NB4 (cell line): ENCODE data around the gene RDH11.

ENCODE experiments used
- CTCF ChIP-seq: IDR thresholded peaks from one replicate; pipeline ENCODE4 v1.5.1; 2012; ENCODE audit warnings: low read depth, low read length
- MYC ChIP-seq: IDR thresholded peaks from 2 replicates; pipeline ENCODE4 v1.6.1; 2011; ENCODE audit warnings: low read depth, low read length
- POLR2A ChIP-seq: IDR thresholded peaks from 2 replicates; pipeline ENCODE4 v1.6.1; 2011; ENCODE audit warnings: mild to moderate bottlenecking; ENCODE audit not compliant: insufficient read length; ENCODE audit errors: extremely low read depth
- TF ChIP-seq, protein P1 (sequence below): IDR thresholded peaks from 2 replicates; pipeline ENCODE4 v1.6.1; 2011; ENCODE audit warnings: low read depth, low read length

DNA sequence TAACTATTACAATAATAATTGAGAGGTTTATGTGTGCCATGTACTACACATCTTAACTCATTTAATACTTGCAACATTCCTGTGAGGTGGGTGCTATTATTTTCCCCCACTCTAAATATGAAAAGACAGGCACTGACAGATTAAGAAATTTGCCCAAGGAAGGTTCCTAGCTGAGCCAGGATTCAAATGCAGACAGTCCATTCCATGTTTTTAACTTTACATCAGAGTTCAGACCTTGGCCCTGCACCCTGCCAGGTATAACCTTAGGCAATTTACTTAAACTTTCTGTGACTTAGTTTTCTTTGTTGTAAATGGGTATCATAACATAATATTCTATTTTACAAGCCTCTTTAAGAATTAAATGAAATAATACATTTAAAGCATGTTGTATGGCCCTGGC lies 32.7 kb upstream of the RDH11 start:
- TF ChIP-seq MYC, result no peak
- no peak for TF ChIP-seq CTCF
- TF ChIP-seq POLR2A, result no peak
- TF ChIP-seq, protein P1, sequence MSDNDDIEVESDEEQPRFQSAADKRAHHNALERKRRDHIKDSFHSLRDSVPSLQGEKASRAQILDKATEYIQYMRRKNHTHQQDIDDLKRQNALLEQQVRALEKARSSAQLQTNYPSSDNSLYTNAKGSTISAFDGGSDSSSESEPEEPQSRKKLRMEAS, result no peak
